ENCODE measurements around the gene WDR5B.

DNA sequence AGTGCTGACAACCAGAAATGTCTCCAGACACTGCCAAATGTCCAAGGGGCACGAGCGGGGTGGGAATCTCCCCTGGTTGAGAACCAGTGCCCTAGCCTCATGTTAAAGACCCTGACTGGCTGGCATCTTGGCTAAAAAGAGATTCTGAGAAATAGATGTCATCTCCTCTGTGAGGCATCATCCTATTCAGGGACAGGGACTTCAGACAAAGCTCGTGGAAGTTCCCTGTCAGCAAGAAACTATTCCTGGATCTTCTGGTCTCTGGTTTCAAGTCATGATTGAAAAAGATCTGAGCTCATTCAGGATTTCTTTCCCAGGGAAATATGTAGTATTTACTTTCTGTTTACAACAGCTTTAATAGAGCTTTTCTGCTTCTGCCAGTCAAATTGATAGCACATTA lies 10.8 kb downstream of the WDR5B start:
- no peak for TF ChIP-seq POLR2A (IDR thresholded peaks at IDR 0.05; ENCODE audit: low read depth, low read length)
- no peak for TF ChIP-seq POLR2AphosphoS5 (IDR thresholded peaks at IDR 0.05; ENCODE audit: low read depth, low read length)
- no peak for TF ChIP-seq SPI1 (IDR thresholded peaks at IDR 0.05; ENCODE audit: low read depth, low read length)
- no peak for TF ChIP-seq TAF1 (IDR thresholded peaks at IDR 0.05; ENCODE audit: low read depth, low read length)
- no peak for TF ChIP-seq POU2F2 (IDR thresholded peaks at IDR 0.05; ENCODE audit: low read depth, low read length)
